Uterus (tissue), 4 donors: ENCODE measurements around the gene MRPL48. TPM values are rescaled to one million over a fixed set of nuclear protein-coding genes. Genes with fewer than 3 reads are reported as not detected.
"Not testable (repeated sequence)": the region's sequence is repeated elsewhere in the genome, so short reads cannot be mapped to it uniquely, and the experiment has no call there.

ENCODE experiments used
- DNase-seq, 2 donors: peaks; one replicate each; pipeline ENCODE4 v3.0.0-alpha.2; 2019 to 2020
- H3K27ac ChIP-seq, 2 donors: fragments of 200-600 bp; sonication (generic); 1 replicate in 1 of 2; 2 replicates in 1 of 2; pipeline ENCODE4 v1.5.1; 2016 to 2018
- H3K27me3 ChIP-seq, 2 donors: fragments of 200-600 bp; sonication (generic); one replicate each; pipeline ENCODE4 v1.5.1; 2018 to 2019; ENCODE audit warnings: control low read depth in 1 of 2
- H3K36me3 ChIP-seq, 2 donors: fragments of 200-600 bp; sonication (generic); one replicate each; pipeline ENCODE4 v1.5.1; 2019; ENCODE audit warnings: control low read depth in 1 of 2
- H3K4me1 ChIP-seq, 2 donors: fragments of 200-600 bp; sonication (generic); one replicate each; pipeline ENCODE4 v1.5.1; 2018 to 2019; ENCODE audit warnings: control low read depth in 1 of 2
- H3K4me3 ChIP-seq, 2 donors: fragments of 200-600 bp; sonication (generic); 1 replicate in 1 of 2; 2 replicates in 1 of 2; pipeline ENCODE4 v1.5.1; 2018 to 2019; ENCODE audit warnings: mild to moderate bottlenecking in 1 of 2
- H3K9me3 ChIP-seq, 2 donors: fragments of 200-600 bp; sonication (generic); one replicate each; pipeline ENCODE4 v1.5.1; 2019; ENCODE audit warnings: control low read depth in 1 of 2
- CTCF ChIP-seq, 4 experiments: fragments of 200-600 bp in 2 of 4; fragments of 450-650 bp in 2 of 4; sonication (generic) in 2 of 4; IDR thresholded peaks; one replicate each; pipeline ENCODE4 v1.5.1; 2016 to 2019; ENCODE audit warnings: antibody characterized with exemption in 4 of 4, mild to moderate bottlenecking in 2 of 4, moderate library complexity in 1 of 4
- POLR2A ChIP-seq, 2 donors: fragments of 450-650 bp; IDR thresholded peaks; one replicate each; pipeline ENCODE4 v1.6.1; 2016; ENCODE audit warnings: antibody characterized with exemption in 2 of 2, mild to moderate bottlenecking in 1 of 2, moderate library complexity in 1 of 2
- intact Hi-C: fragments of 100-400 bp; cut with DNase I; formaldehyde crosslinking; loops from one replicate; pipeline ENCODE4 v1.15.1; 2023; ENCODE audit warnings: low total_unique reads
- total RNA-seq, 4 donors: library from RNA; depleted of rRNA in 3 of 4; stranded (reverse); fragments of >200 nt in 3 of 4; gene quantifications; one replicate each; pipeline versions ENCODE4 v1.1.0 to v1.2.4, GENCODE V29; 2014 to 2023
- donor health status: DM: yes; HTN: yes; CAD: no.

Gene MRPL48
- total RNA-seq, 4 donors from 2014 or later: 5.6 to 29.6 (median 11.9) TPM

GRCh38 chr11:73749118-73749517 is 38.6 kb upstream of the MRPL48 start:
- no peaks in the 10 kb centered on the region for H3K4me1 ChIP-seq

GRCh38 chr11:73750228-73750627 is 37.4 kb upstream of the MRPL48 start:
- Histone ChIP-seq H3K27me3 (no peaks in the 10 kb centered on the region), H3K36me3 (no peaks in the 10 kb centered on the region), H3K4me1 (no peaks in the 10 kb centered on the region), H3K27ac (no peak overlapping the region), H3K9me3 (no peaks in the 10 kb centered on the region), H3K4me3 (no peak overlapping the region)
- intact Hi-C loops: no loop called here
- no peak for DNase-seq
- no peak for TF ChIP-seq POLR2A (IDR thresholded peaks at IDR 0.05)
- no peak for TF ChIP-seq CTCF (IDR thresholded peaks at IDR 0.05)

More at GRCh38 chr11:73749118-73749517, 38.6 kb upstream of the MRPL48 start:
- Histone ChIP-seq H3K36me3 (no peaks in the 10 kb centered on the region), H3K27ac (no peak overlapping the region), H3K9me3 (no peaks in the 10 kb centered on the region), H3K4me3 (no peak overlapping the region), H3K27me3 (no peaks in the 10 kb centered on the region)
- DNase-seq: no peak
- intact Hi-C loops: no loop called here
- TF ChIP-seq CTCF (IDR thresholded peaks at IDR 0.05) (no peak), POLR2A (IDR thresholded peaks at IDR 0.05) (no peak)

GRCh38 chr11:73750862-73751261 is 36.8 kb upstream of the MRPL48 start:
- H3K4me1 ChIP-seq, DNase-seq, H3K27ac ChIP-seq, H3K27me3 ChIP-seq, H3K4me3 ChIP-seq, intact Hi-C loops, H3K9me3 ChIP-seq, H3K36me3 ChIP-seq: not testable (repeated sequence)

- no peaks in the 10 kb centered on the region for H3K27me3 ChIP-seq
- no peak overlapping the region for H3K27ac ChIP-seq
- intact Hi-C loops: no loop called here
- H3K4me3 ChIP-seq: no peak overlapping the region
- peaks cover 0 to 2% of the 10 kb centered on the region in 2 donors for H3K4me1 ChIP-seq
- DNase-seq: no peak
- no peaks in the 10 kb centered on the region for H3K36me3 ChIP-seq
- TF ChIP-seq CTCF (IDR thresholded peaks at IDR 0.05) (no peak), POLR2A (IDR thresholded peaks at IDR 0.05) (no peak)
- no peaks in the 10 kb centered on the region for H3K9me3 ChIP-seq
These were observed 35.3 kb upstream of the MRPL48 start for GRCh38 chr11:73752216-73752867.

- Histone ChIP-seq H3K4me1 (peaks cover 0 to 4% of the 10 kb centered on the region in 2 donors), H3K9me3 (no peaks in the 10 kb centered on the region), H3K27ac (no peak overlapping the region), H3K27me3 (no peaks in the 10 kb centered on the region), H3K4me3 (no peak overlapping the region), H3K36me3 (no peaks in the 10 kb centered on the region)
- no peak for TF ChIP-seq CTCF (IDR thresholded peaks at IDR 0.05)
- TF ChIP-seq POLR2A (IDR thresholded peaks at IDR 0.05): no peak
- intact Hi-C loops: no loop called here
- DNase-seq: no peak
These were observed 34.8 kb upstream of the MRPL48 start for GRCh38 chr11:73752903-73753302.

GRCh38 chr11:73753938-73754337 is 33.7 kb upstream of the MRPL48 start:
- Histone ChIP-seq H3K4me1 (peaks cover 4 to 8% of the 10 kb centered on the region in 2 donors), H3K9me3 (no peaks in the 10 kb centered on the region), H3K36me3 (no peaks in the 10 kb centered on the region), H3K4me3 (no peak overlapping the region), H3K27ac (no peak overlapping the region), H3K27me3 (no peaks in the 10 kb centered on the region)
- no peak for TF ChIP-seq POLR2A (IDR thresholded peaks at IDR 0.05)
- no peak for TF ChIP-seq CTCF (IDR thresholded peaks at IDR 0.05)
- DNase-seq: no peak
- intact Hi-C loops: no loop called here
